Activated naive CD4-positive, alpha-beta T cell treated with anti-CD3 and anti-CD28 coated beads, Interleukin-2, amount 10 ng/mL, durations not matched to agents 7 days and 5 days (primary cell): ENCODE data around the gene PRKD2.
A peak's percentile ranks its signal among the peaks of the same experiment; 100 is the strongest.
"Not testable (repeated sequence)": the region's sequence is repeated elsewhere in the genome, so short reads cannot be mapped to it uniquely, and the experiment has no call there.

Source experiments
- CTCF ChIA-PET: fragments of 350-600 bp; sonication (Branson Sonifier 250); formaldehyde crosslinking; loops from one replicate; lab custom pipeline; 2021; ENCODE audit warnings: antibody characterized with exemption; lab: Charles Lee
- DNase-seq: peaks from one replicate; pipeline ENCODE4 v3.0.0-alpha.2; 2020
- H3K27ac Mint-ChIP-seq: one replicate; pipeline ENCODE4 v1.8.0; 2021; ENCODE audit warnings: mild to moderate bottlenecking, moderate library complexity, mixed read lengths
- H3K27me3 Mint-ChIP-seq: one replicate; pipeline ENCODE4 v1.8.0; 2021; ENCODE audit warnings: mild to moderate bottlenecking, mixed read lengths
- H3K36me3 Mint-ChIP-seq: one replicate; pipeline ENCODE4 v1.8.0; 2021; ENCODE audit warnings: mixed read lengths
- H3K4me1 Mint-ChIP-seq: one replicate; pipeline ENCODE4 v1.8.0; 2021; ENCODE audit warnings: mixed read lengths
- H3K4me3 Mint-ChIP-seq: one replicate; pipeline ENCODE4 v1.8.0; 2021; ENCODE audit warnings: mild to moderate bottlenecking, moderate library complexity, mixed read lengths
- H3K9me3 Mint-ChIP-seq: one replicate; pipeline ENCODE4 v1.8.0; 2021; ENCODE audit warnings: mixed read lengths

PRKD2 gene

GRCh38 chr19:46717034-46717715 is at the start of gene PRKD2:
TSS of gene PRKD2 (minus strand) at chr19:46717114. CDS start at chr19:46716370, 744 bp downstream.
- H3K36me3 Mint-ChIP-seq, result peaks cover 57% of the 10 kb centered on the region
- peak within 1 kb of the TSS; percentile 96 for H3K4me3 Mint-ChIP-seq
- no peaks in the 10 kb centered on the region for H3K9me3 Mint-ChIP-seq
- H3K27me3 Mint-ChIP-seq, result no peaks in the 10 kb centered on the region
- CTCF ChIA-PET, result no interaction called here
- DNase-seq, result peak; percentile 93
- peaks cover 49% of the 10 kb centered on the region for H3K4me1 Mint-ChIP-seq
- H3K27ac Mint-ChIP-seq, result peak within 1 kb of the TSS; percentile 97

GRCh38 chr19:46764817-46765291 is 47.9 kb upstream of the PRKD2 start:
- H3K27me3 Mint-ChIP-seq, result peaks cover 4% of the 10 kb centered on the region
- H3K27ac Mint-ChIP-seq, result no peak overlapping the region
- no peak for DNase-seq
- peaks cover 5% of the 10 kb centered on the region for H3K4me1 Mint-ChIP-seq
- CTCF ChIA-PET, result interaction anchor here (0.7 to 1.7 kb wide), 5 partner anchors 13 to 233 kb away, joined by 3 to 10 read pairs (median 4); partner anchors contain the start of gene SLC1A5
- no peaks in the 10 kb centered on the region for H3K36me3 Mint-ChIP-seq
- no peaks in the 10 kb centered on the region for H3K9me3 Mint-ChIP-seq
- no peak overlapping the region for H3K4me3 Mint-ChIP-seq

DNA sequence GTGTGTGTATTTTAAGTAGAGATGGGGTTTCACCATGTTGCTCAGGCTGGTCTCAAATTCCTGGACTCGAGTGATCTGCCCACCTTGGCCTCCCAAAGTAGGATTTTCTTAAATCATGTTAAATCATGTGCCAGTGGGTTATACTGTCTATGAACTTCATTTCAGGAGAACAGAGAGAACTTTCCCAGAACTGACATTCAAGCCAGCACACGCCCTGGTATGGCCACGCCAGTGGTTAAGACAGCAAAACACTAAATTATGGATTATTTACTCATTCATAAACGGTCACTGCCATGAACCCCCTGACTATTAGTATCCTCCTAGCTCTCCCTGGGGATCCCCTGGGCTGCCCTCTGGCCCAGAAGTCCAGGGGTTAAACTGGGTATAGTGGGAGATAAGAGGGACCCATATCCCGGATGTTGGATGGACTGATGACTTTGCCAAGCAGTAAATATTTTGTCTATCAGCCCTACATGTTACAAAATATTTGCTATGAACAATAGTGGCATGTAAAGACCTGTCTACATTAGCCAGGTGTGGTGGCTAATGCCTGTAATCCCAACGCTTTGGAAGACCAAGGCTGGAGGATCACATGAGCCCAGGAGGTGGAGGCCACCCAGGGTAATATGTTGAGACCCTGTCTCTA is 45.5 kb upstream of the PRKD2 start:
- H3K27me3 Mint-ChIP-seq, result peaks cover 4% of the 10 kb centered on the region
- no peak for DNase-seq
- H3K27ac Mint-ChIP-seq, result no peak overlapping the region
- CTCF ChIA-PET, result interaction anchor here (1.4 kb wide), 1 partner anchor 78 kb away, joined by 4 read pairs; no protein-coding TSS in a partner anchor
- H3K36me3 Mint-ChIP-seq, result no peaks in the 10 kb centered on the region
- no peaks in the 10 kb centered on the region for H3K9me3 Mint-ChIP-seq
- no peak overlapping the region for H3K4me3 Mint-ChIP-seq
- H3K4me1 Mint-ChIP-seq, result peaks cover 7% of the 10 kb centered on the region

GRCh38 chr19:46761418-46761831 is 44.5 kb upstream of the PRKD2 start:
- CTCF ChIA-PET, result interaction anchor here (1.4 kb wide), 1 partner anchor 79 kb away, joined by 4 read pairs; no protein-coding TSS in a partner anchor
- Mint-ChIP-seq H3K36me3 (peaks cover 2% of the 10 kb centered on the region), H3K9me3 (no peaks in the 10 kb centered on the region), H3K4me1 (peaks cover 3% of the 10 kb centered on the region), H3K27me3 (no peaks in the 10 kb centered on the region), H3K27ac (no peak overlapping the region), H3K4me3 (no peak overlapping the region)
- DNase-seq, result no peak

DNA sequence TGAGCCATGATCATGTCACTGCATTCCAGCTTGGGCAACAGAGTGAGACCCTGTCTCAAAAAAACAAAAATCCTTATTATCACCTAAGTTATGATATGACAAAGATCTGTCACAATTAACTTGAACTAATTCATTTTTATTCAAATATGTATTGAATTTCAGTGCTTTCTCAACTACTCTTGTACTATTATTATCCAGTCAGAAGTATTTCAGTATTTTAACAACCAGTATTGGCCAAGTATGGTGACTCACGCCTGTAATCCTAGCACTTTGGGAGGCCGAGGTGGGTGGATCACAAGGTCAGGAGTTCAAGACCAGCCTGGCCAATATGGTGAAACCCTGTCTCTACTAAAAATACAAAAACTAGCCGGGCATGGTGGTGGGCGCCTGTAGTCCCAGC is 44.0 kb upstream of the PRKD2 start:
- CTCF ChIA-PET, result interaction anchor here (1.4 to 4.9 kb wide), 2 partner anchors 78 to 79 kb away, joined by 4 to 83 read pairs; no protein-coding TSS in a partner anchor
- not testable (repeated sequence) for H3K36me3 Mint-ChIP-seq, H3K4me1 Mint-ChIP-seq, H3K27ac Mint-ChIP-seq, H3K9me3 Mint-ChIP-seq, DNase-seq, H3K27me3 Mint-ChIP-seq, H3K4me3 Mint-ChIP-seq

DNA sequence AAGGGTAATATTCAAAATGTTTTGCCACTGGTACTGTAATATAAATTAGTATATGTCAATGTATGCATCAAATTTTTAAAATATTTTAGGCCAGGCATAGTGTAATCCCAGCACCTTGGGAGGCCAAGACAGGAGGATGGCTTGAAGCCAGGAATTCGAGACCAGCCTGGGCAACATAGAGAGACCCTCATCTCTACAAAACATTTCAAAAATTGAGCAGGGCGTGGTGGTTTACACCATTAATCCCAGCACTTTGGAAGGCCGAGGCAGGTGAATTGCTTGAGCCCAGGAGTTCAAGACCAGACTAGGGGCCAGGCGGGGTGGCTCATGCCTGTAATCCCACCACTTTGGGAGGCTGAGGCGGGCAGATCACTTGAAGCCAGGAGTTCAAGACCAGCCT is 43.4 kb upstream of the PRKD2 start:
- no peaks in the 10 kb centered on the region for H3K9me3 Mint-ChIP-seq
- no peak overlapping the region for H3K27ac Mint-ChIP-seq
- CTCF ChIA-PET, result interaction anchor here (4.9 kb wide), 1 partner anchor 78 kb away, joined by 83 read pairs; no protein-coding TSS in a partner anchor
- peaks cover 3% of the 10 kb centered on the region for H3K4me1 Mint-ChIP-seq
- H3K4me3 Mint-ChIP-seq, result no peak overlapping the region
- H3K36me3 Mint-ChIP-seq, result peaks cover 2% of the 10 kb centered on the region
- no peaks in the 10 kb centered on the region for H3K27me3 Mint-ChIP-seq
- DNase-seq, result no peak

- DNase-seq, result no peak
These were observed 43.0 kb upstream of the PRKD2 start for GRCh38 chr19:46759817-46760333.

GRCh38 chr19:46759206-46759605 is 42.3 kb upstream of the PRKD2 start:
- no peak for DNase-seq
- Mint-ChIP-seq H3K27me3 (no peaks in the 10 kb centered on the region), H3K9me3 (no peaks in the 10 kb centered on the region), H3K4me3 (no peak overlapping the region), H3K27ac (no peak overlapping the region), H3K36me3 (peaks cover 2% of the 10 kb centered on the region), H3K4me1 (peaks cover 3% of the 10 kb centered on the region)
- CTCF ChIA-PET, result interaction anchor here (2.1 to 4.9 kb wide), 4 partner anchors 7 to 80 kb away, joined by 12 to 83 read pairs (median 18); no protein-coding TSS in a partner anchor

More at GRCh38 chr19:46759817-46760333, 43.0 kb upstream of the PRKD2 start:
- no peak overlapping the region for H3K4me3 Mint-ChIP-seq
- no peaks in the 10 kb centered on the region for H3K9me3 Mint-ChIP-seq
- no peaks in the 10 kb centered on the region for H3K27me3 Mint-ChIP-seq
- peaks cover 2% of the 10 kb centered on the region for H3K36me3 Mint-ChIP-seq
- CTCF ChIA-PET, result interaction anchor here (4.9 kb wide), 1 partner anchor 79 kb away, joined by 83 read pairs; no protein-coding TSS in a partner anchor
- no peak overlapping the region for H3K27ac Mint-ChIP-seq
- H3K4me1 Mint-ChIP-seq, result peaks cover 3% of the 10 kb centered on the region

- Mint-ChIP-seq H3K4me1 (peaks cover 11% of the 10 kb centered on the region), H3K9me3 (no peaks in the 10 kb centered on the region), H3K36me3 (peaks cover 3% of the 10 kb centered on the region), H3K27ac (no peak overlapping the region), H3K4me3 (no peak overlapping the region), H3K27me3 (no peaks in the 10 kb centered on the region)
- CTCF ChIA-PET, result interaction anchor here (0.8 to 4.9 kb wide), 4 partner anchors 10 to 82 kb away, joined by 3 to 83 read pairs (median 16); no protein-coding TSS in a partner anchor
- DNase-seq, result no peak
These were observed 39.6 kb upstream of the PRKD2 start for GRCh38 chr19:46756544-46756888.

DNA sequence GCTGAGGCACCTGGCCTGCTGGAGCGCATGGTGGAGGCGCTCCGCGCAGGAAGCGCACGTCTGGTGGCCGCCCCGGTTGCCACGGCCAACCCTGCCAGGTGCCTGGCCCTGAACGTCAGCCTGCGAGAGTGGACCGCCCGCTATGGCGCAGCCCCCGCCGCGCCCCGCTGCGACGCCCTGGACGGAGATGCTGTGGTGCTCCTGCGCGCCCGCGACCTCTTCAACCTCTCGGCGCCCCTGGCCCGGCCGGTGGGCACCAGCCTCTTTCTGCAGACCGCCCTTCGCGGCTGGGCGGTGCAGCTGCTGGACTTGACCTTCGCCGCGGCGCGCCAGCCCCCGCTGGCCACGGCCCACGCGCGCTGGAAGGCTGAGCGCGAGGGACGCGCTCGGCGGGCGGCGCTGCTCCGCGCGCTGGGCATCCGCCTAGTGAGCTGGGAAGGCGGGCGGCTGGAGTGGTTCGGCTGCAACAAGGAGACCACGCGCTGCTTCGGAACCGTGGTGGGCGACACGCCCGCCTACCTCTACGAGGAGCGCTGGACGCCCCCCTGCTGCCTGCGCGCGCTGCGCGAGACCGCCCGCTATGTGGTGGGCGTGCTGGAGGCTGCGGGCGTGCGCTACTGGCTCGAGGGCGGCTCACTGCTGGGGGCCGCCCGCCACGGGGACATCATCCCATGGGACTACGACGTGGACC is 39.1 kb upstream of the PRKD2 start:
- Mint-ChIP-seq H3K27me3 (no peaks in the 10 kb centered on the region), H3K4me3 (no peak overlapping the region), H3K4me1 (peaks cover 11% of the 10 kb centered on the region), H3K27ac (no peak overlapping the region), H3K9me3 (no peaks in the 10 kb centered on the region), H3K36me3 (peaks cover 4% of the 10 kb centered on the region)
- DNase-seq, result no peak
- CTCF ChIA-PET, result interaction anchor here (0.8 to 7.8 kb wide), 5 partner anchors 10 to 84 kb away, joined by 3 to 124 read pairs (median 23); no protein-coding TSS in a partner anchor

DNA sequence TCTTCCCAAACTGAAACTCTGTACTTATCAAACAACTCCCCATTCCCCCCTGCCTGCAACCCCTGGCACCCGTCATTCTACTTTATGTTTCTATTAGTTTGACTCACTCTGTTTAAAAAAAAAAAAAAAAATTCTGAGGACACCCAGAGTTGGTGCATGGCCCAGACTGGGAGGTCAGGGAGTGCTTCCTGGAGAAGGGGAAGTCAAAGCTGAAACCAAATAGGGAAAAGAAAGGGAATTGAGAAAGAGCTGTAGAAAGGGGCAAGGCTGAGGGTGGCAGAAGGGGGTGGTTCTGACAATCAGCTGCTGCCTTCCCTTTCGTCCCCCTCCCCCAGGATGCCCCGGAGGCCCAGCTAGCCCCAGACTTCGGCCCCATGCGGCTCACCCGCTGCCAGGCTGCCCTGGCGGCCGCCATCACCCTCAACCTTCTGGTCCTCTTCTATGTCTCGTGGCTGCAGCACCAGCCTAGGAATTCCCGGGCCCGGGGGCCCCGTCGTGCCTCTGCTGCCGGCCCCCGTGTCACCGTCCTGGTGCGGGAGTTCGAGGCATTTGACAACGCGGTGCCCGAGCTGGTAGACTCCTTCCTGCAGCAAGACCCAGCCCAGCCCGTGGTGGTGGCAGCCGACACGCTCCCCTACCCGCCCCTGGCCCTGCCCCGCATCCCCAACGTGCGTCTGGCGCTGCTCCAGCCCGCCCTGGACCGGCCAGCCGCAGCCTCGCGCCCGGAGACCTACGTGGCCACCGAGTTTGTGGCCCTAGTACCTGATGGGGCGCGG is 38.4 kb upstream of the PRKD2 start:
- DNase-seq, result no peak
- Mint-ChIP-seq H3K4me1 (peaks cover 11% of the 10 kb centered on the region), H3K4me3 (no peak overlapping the region), H3K36me3 (peaks cover 7% of the 10 kb centered on the region), H3K27ac (no peak overlapping the region), H3K9me3 (no peaks in the 10 kb centered on the region), H3K27me3 (no peaks in the 10 kb centered on the region)
- CTCF ChIA-PET, result interaction anchor here (0.6 to 7.8 kb wide), 11 partner anchors 11 to 497 kb away, joined by 3 to 124 read pairs (median 6); no protein-coding TSS in a partner anchor

- Mint-ChIP-seq H3K4me1 (peaks cover 15% of the 10 kb centered on the region), H3K36me3 (peaks cover 12% of the 10 kb centered on the region), H3K27me3 (no peaks in the 10 kb centered on the region), H3K9me3 (no peaks in the 10 kb centered on the region), H3K27ac (no peak overlapping the region), H3K4me3 (no peak overlapping the region)
- CTCF ChIA-PET, result interaction anchor here (0.5 to 7.8 kb wide), 29 partner anchors 8 to 224 kb away, joined by 3 to 124 read pairs (median 5); partner anchors contain the start of genes AP2S1, FKRP and SLC1A5
- DNase-seq, result peak; percentile 87
These were observed 36.7 kb upstream of the PRKD2 start for GRCh38 chr19:46753420-46754155.
